OCI-LY1 (cell line): ENCODE measurements around the gene ADAM22.

ENCODE experiments used
- H2AFZ ChIP-seq: fragments of 200-600 bp; sonication (generic), shearing (Covaris generic); 2 replicates; pipeline ENCODE4 v1.6.0; 2014; ENCODE audit warnings: antibody characterized with exemption, mild to moderate bottlenecking, low read length
- H3F3A ChIP-seq: fragments of 200-600 bp; sonication (generic), shearing (Covaris generic); 2 replicates; pipeline ENCODE4 v1.6.0; 2014; ENCODE audit warnings: mild to moderate bottlenecking, antibody characterized with exemption, low read length, moderate library complexity; ENCODE audit not compliant: insufficient read depth
- H3K27ac ChIP-seq: fragments of 200-600 bp; sonication (generic); 2 replicates; pipeline ENCODE4 v1.5.1; 2014; ENCODE audit warnings: low read length, mixed run types, mild to moderate bottlenecking, low read depth; ENCODE audit not compliant: poor library complexity, severe bottlenecking
- H3K27me3 ChIP-seq: fragments of 200-600 bp; sonication (generic); 2 replicates; pipeline ENCODE4 v1.6.0; 2014; ENCODE audit warnings: antibody characterized with exemption, mild to moderate bottlenecking, low read length, moderate library complexity; ENCODE audit not compliant: insufficient read depth
- H3K36me3 ChIP-seq: fragments of 200-600 bp; sonication (generic); 2 replicates; pipeline ENCODE4 v1.6.1; 2014; ENCODE audit warnings: mild to moderate bottlenecking, antibody characterized with exemption, low read length, moderate library complexity, mixed read lengths; ENCODE audit not compliant: insufficient read depth
- H3K4me1 ChIP-seq: fragments of 200-600 bp; sonication (generic); 2 replicates; pipeline ENCODE4 v1.5.1; 2014; ENCODE audit warnings: mild to moderate bottlenecking, low read length, moderate library complexity; ENCODE audit not compliant: insufficient read depth, severe bottlenecking
- H3K4me2 ChIP-seq: fragments of 200-600 bp; sonication (generic), shearing (Covaris generic); 2 replicates; pipeline ENCODE4 v1.6.1; 2014; ENCODE audit warnings: low read length
- H3K4me3 ChIP-seq: fragments of 200-600 bp; sonication (generic); 2 replicates; pipeline ENCODE4 v1.5.1; 2014; ENCODE audit warnings: low read length, low read depth, mild to moderate bottlenecking, mixed read lengths; ENCODE audit not compliant: poor library complexity, severe bottlenecking
- H3K79me2 ChIP-seq: fragments of 200-600 bp; shearing (Covaris generic); 2 replicates; pipeline ENCODE4 v1.6.1; 2016; ENCODE audit warnings: mixed run types, low read length, mixed read lengths; ENCODE audit not compliant: insufficient read depth
- H3K9ac ChIP-seq: fragments of 200-600 bp; sonication (generic), shearing (Covaris generic); 2 replicates; pipeline ENCODE4 v1.6.1; 2014; ENCODE audit warnings: mild to moderate bottlenecking, low read length, mixed read lengths
- H3K9me2 ChIP-seq: fragments of 200-600 bp; sonication (generic), shearing (Covaris generic); 2 replicates; pipeline ENCODE4 v1.6.1; 2014; ENCODE audit warnings: low read depth, mild to moderate bottlenecking, low read length, mixed read lengths
- H3K9me3 ChIP-seq: fragments of 200-600 bp; shearing (Covaris generic); 2 replicates; pipeline ENCODE4 v1.6.1; 2014; ENCODE audit warnings: low read length, mixed read lengths
- H4K20me1 ChIP-seq: fragments of 200-600 bp; sonication (generic), shearing (Covaris generic); 2 replicates; pipeline ENCODE4 v1.6.0; 2016; ENCODE audit warnings: mild to moderate bottlenecking, low read length; ENCODE audit not compliant: insufficient read depth
- CTCF ChIP-seq: fragments of 200-600 bp; sonication (generic), shearing (Covaris generic); IDR thresholded peaks from 2 replicates; pipeline ENCODE4 v1.5.1; 2017; ENCODE audit warnings: mild to moderate bottlenecking, antibody characterized with exemption, low read length, moderate library complexity, mixed read lengths
- EZH2 ChIP-seq: fragments of 200-600 bp; sonication (generic), shearing (Covaris generic); IDR thresholded peaks from 2 replicates; pipeline ENCODE4 v1.8.0; 2017; ENCODE audit warnings: borderline replicate concordance, mixed run types, mild to moderate bottlenecking, antibody characterized with exemption, low read length, moderate library complexity, mixed read lengths

The ADAM22 gene

GRCh38 chr7:88167223-88167622, 233.2 kb downstream of the ADAM22 start:
- no peaks in the 10 kb centered on the region for H3K79me2 ChIP-seq
- no peaks in the 10 kb centered on the region for H3K9me3 ChIP-seq
- H3K4me2 ChIP-seq, result no peak overlapping the region
- H3K9ac ChIP-seq, result no peak overlapping the region
- no peaks in the 10 kb centered on the region for H4K20me1 ChIP-seq
- H2AFZ ChIP-seq, result no peak overlapping the region
- H3F3A ChIP-seq, result no peaks in the 10 kb centered on the region
- TF ChIP-seq CTCF (no peak), EZH2 (no peak)
- no peaks in the 10 kb centered on the region for H3K9me2 ChIP-seq
- no peak overlapping the region for H3K4me3 ChIP-seq
- no peak overlapping the region for H3K27ac ChIP-seq
- no peaks in the 10 kb centered on the region for H3K27me3 ChIP-seq
- no peaks in the 10 kb centered on the region for H3K4me1 ChIP-seq
- H3K36me3 ChIP-seq, result no peaks in the 10 kb centered on the region

GRCh38 chr7:88167721-88168120, 233.7 kb downstream of the ADAM22 start:
- H3K4me1 ChIP-seq, result no peaks in the 10 kb centered on the region
- no peaks in the 10 kb centered on the region for H3F3A ChIP-seq
- H4K20me1 ChIP-seq, result no peaks in the 10 kb centered on the region
- TF ChIP-seq CTCF (no peak), EZH2 (no peak)
- no peaks in the 10 kb centered on the region for H3K36me3 ChIP-seq
- H3K9me2 ChIP-seq, result no peaks in the 10 kb centered on the region
- H2AFZ ChIP-seq, result no peak overlapping the region
- no peak overlapping the region for H3K4me2 ChIP-seq
- H3K79me2 ChIP-seq, result no peaks in the 10 kb centered on the region
- no peak overlapping the region for H3K9ac ChIP-seq
- H3K4me3 ChIP-seq, result no peak overlapping the region
- no peak overlapping the region for H3K27ac ChIP-seq
- no peaks in the 10 kb centered on the region for H3K27me3 ChIP-seq
- H3K9me3 ChIP-seq, result no peaks in the 10 kb centered on the region

GRCh38 chr7:88169717-88170320, 235.8 kb downstream of the ADAM22 start:
- H3K4me3 ChIP-seq, result no peak overlapping the region
- no peaks in the 10 kb centered on the region for H4K20me1 ChIP-seq
- no peaks in the 10 kb centered on the region for H3K4me1 ChIP-seq
- H3F3A ChIP-seq, result no peaks in the 10 kb centered on the region
- H3K27me3 ChIP-seq, result no peaks in the 10 kb centered on the region
- H3K9ac ChIP-seq, result no peak overlapping the region
- TF ChIP-seq CTCF (peak; percentile 75), EZH2 (no peak)
- no peaks in the 10 kb centered on the region for H3K9me3 ChIP-seq
- no peak overlapping the region for H3K27ac ChIP-seq
- H2AFZ ChIP-seq, result no peak overlapping the region
- H3K79me2 ChIP-seq, result no peaks in the 10 kb centered on the region
- H3K4me2 ChIP-seq, result no peak overlapping the region
- H3K9me2 ChIP-seq, result no peaks in the 10 kb centered on the region
- H3K36me3 ChIP-seq, result no peaks in the 10 kb centered on the region
